GM19324 (cell line): ENCODE results near the gene SAMD8.
"Not testable (repeated sequence)": the region's sequence is repeated elsewhere in the genome, so short reads cannot be mapped to it uniquely, and the experiment has no call there.

Experiments used
- ATAC-seq: cut with Tn5 transposase; IDR thresholded peaks from one replicate; pipeline ENCODE4 v1.9.1; 2021; ENCODE audit warnings: mild to moderate bottlenecking, moderate library complexity; ENCODE audit not compliant: unreplicated experiment, low FRiP score

Gene SAMD8

DNA sequence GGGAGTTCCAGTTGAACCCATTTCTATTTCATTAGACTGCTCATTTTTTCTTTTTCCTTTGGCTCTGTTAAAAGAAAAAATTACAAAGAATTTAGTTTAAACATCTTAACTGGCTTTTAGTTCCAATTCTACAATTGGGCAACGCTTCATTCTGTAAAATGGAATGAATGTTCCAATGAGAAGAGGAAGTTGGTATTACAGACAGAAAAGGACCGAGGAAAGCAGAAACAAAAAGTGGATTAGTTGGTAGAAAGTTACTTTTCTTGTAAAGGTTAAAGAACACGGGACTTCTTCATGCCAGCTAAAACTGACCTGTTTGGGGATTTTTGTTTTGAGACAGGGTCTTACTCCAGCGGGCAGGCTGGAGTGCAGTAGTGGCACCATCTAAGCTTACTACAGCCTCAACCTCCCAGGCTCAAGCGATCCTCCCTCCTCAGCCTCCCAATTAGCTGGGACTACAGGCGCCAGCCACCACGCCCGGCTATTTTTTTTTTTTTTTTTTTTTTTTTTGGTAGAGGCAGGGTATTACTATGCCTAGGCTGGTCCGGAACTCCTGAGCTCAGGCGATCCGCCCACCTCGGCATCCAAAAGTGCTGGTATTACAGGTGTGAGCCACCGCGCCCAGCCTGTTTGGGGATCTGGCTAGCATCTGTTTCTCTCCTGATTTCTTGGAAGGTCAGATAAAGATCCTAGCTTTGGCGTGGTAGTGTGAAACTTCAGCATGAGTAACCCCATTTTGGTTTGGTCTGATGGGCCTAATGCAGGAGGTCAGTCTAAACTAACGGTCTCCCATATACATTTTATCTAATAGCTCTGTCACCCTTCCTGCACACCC lies 97.8 kb downstream of the SAMD8 start:
- no peak for ATAC-seq

DNA sequence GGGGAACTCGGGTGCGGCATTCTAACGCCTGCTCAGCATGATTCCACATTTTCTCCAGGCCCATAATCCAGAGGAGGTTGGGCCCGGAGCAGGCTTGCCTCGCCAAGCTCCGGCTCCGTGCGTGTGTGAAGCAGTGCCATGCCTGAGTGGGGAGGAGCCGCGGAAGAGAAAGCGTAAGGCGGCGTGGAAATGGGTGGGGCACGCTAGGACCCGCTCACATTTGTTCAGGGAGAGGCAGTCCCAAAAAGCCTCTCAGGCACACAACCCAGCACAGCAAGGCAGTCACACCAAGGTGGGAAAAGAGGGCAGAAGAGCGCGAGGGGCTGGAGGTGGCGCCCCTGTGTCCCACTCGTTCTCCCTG lies 98.4 kb downstream of the SAMD8 start:
- ATAC-seq = peak; percentile 53

DNA sequence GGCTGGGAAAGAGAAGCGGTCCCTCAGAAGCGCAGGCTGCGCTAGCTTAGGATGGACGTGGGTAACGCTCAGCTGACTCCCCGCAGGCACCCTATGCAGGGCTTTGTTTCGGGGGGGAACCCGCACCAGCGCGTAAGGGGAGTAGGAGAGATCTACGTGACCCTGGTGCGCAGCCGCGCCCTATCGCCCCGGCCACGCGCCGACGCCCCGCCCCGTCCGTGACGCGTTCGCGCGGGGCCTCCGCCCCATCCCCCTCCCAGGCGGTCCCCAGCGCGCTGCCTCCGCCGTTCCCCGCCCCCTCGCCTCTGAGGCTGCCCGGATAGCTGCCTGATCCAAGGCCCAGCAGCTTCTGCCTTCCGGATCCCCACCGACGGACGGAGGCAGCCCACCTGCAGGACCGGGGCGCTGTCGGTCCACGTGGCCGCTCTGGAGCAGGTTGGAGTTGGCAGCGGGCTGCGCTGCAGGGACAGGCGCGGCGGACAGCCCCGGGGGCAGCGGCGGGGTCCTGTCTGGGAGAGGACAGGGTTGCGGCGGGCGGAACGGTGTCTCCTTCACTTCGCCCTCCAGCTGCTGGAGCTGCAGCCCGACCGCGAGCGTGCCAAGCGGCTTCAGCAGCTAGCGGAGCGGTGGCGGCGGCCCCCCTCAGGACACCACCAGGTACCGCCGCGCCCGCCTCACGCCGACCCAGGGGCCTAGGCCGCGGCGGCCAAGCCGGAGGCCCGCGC lies 99.0 kb downstream of the SAMD8 start, which contains the start of gene VDAC2:
Gene VDAC2, plus strand, starts transcription at position 515 of the 725 bp plus-strand sequence. CDS start 363 bp downstream, outside the sequence.
- ATAC-seq = peak; percentile 93

DNA sequence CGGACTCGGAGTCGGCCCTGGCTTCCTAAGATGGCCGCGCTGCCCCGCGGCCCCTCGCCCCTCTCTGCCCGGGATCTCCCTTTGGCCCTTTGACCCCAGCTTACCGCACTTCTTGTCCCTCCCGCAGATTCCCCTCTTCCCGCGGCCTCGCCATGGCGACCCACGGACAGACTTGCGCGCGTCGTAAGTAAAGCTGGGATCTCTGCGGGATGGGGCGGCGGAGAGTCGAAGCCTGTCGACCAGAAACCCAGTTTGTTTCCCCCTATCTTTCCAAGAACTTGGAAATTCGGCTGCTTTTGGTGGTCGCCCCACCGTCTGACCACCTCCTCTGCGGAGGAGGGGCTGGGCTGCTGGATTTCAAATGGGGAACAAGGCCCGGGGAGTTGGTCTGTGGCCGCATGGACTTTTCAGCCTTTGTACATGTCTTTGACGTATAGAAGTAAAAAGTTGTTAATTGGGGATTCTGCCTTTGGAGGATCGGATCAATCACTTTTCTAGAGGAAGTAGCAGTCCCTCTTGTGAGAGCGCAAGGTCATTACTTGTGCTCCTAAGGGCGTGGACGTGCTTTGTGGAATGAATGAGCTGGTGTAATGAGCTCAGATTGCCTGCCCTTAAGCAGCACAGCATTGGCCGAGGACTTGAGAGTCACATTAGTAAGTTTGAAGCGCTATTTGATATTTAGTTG lies 99.7 kb downstream of the SAMD8 start:
- ATAC-seq = no peak

DNA sequence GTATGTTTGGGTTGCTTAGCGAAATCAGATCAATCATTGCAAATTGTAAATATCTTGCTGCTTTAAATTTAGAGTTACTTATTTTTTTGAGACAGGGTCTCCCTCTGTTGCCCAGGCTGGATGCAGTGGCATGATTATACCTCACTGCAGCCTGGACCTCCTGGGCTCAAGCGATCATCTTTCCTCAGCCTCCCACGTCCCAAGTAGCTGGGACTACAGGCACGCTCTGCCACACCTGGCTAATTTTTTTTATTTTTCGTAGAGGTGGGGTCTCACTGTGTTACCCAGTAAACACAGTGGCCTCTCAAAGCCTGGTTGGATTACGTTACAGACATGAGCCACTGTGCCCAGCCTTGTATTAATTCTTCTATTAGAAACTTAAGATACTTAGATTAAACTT lies 100.9 kb downstream of the SAMD8 start:
- no peak for ATAC-seq

DNA sequence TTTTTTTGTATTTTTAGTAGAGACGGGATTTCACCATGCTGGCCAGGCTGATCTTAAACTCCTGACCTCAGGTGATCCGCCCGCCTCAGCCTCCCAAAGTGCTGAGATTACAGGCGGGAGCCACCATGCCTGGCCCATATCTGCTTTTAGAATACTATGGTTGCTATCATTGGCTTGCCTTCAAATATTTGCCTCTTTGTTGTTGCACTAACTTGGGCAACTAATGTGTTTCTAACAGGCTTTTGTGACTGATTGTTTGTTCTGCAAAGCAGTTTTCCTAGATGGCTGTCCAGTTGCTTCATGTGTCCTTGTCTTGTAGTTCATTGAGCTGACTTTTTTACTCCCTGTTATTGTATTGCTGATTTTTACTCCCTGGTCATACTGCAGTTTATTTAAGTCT lies 108.8 kb downstream of the SAMD8 start:
- no peak for ATAC-seq

DNA sequence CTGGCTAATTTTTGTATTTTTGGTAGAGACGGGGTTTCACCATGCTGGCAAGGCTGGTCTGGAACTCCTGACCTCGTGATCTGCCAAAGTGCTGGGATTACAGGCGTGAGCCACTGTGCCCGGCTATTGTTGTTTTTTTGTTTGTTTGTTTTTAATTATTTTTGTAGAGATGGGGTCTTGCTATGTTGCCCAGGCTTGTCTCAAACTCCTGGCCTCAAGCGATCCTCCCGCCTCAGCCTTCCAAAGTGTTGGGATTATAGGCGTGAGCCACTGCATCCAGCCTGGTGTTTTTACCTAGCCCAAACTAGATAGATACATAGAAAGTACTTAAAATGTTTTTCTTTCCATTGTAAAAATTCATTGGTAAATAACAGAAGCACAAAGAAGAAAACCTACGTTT lies 110.0 kb downstream of the SAMD8 start:
- not testable (repeated sequence) for ATAC-seq

DNA sequence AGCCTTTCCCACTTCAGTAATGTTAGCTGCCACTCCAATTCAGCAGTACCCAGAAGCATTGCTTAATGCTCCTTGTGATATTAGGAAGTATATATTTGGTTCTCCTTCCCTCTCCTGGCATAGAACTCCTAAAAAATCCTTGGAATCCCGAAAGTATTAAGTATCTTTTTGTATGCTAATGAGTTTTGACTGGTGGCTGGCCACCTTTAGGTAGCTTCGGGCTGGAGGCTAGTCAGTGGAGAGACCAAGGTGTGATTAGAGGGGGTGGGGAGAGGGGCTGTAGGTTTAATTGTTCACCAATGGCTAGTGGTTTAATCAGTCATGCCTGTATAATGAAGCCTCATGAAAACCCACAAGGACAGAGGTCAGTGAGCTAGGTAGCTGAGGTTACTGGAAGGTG lies 112.1 kb downstream of the SAMD8 start:
- ATAC-seq = no peak

DNA sequence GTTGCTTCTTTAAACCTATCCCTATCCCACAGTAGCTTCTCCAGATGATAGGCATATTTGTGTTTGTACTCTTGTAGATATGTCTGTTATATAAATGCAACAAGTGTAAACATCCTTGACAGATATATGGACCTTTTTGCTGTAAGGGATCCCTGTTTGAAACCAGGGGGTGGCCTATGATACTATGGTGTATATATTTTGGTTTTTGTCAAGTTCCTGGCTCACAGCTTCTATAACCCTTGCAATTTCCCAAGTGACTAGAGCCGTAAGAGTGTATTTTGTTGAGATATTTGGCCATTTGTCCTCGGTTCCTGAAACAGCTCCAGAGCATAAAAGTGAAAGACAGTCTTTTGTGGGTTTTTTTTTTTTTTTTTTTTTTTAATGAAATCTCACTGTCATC lies 114.6 kb downstream of the SAMD8 start:
- ATAC-seq = no peak

DNA sequence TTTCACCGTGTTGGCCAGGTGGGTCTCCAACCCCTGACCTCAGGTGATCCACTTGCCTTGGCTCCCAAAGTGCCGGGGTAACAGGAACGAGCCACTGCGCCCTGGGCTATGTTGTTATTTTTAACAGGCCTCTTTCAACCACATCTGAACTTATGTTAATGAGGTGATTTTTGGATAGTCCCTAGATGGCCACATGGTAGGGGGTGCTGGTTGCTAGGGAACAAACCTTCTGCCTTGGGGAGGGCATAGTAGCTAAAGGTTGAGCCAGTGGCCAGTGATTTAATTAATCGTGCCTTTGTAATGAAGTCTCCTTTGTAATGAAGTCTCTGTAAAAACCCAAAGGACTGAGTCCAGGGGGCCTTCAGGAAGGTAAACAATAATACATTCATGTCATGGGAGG lies 115.2 kb downstream of the SAMD8 start:
- no peak for ATAC-seq

DNA sequence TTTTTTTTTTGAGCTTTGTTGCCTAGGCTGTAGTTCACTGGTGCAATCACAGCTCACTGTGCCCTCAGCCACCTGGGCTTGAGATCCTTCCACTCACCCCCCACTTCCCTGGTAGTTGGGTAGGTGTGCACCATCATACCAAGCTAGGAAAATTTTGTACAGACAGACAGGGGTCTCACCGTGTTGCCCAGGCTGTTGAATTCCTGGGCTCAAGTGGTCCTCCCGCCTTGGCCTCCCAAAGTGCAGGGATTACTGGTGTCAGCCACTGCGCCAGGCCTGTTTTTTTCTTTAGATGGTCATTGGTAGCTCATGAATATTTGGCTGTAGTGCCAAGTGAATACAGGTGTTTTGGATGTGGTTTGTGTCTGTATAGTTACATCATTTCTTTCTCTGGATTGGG lies 116.8 kb downstream of the SAMD8 start:
- ATAC-seq = no peak

DNA sequence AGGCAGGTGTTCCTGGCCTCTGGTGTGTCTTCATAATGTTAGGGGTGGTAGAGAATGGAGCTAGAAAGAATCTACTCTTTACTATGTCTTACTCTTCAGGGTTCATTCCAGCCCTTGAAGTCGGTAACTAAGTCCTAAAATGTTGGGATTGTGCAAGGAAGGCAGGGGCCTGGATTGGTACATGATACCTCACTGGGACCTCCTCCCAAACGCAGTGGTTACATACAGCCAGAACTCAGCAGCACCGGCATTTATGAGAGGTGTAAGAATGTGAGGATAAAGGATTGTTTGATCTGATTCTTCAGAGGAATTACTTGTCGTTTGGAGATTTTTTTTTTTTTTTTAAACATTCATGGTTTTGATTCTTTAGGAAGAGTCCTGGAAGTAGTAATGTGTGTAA lies 117.4 kb downstream of the SAMD8 start:
- ATAC-seq = no peak

DNA sequence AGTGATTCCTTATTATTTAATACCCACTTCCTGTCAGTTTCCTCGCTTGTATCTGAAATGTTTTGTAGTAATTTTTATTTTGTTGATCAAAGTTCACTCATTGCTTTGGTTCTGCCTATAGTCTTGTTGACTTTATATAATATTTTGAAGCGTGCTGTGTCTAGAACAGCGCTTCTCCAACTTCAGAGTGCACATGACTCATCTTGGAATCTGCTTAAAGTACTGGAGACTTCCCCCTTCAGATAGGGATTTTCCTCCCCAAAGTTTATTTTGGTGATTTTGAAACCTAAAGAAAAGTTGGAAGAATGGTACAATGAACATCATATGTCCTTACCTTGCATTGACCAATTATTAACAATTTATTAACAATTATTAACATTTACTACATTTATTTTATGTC lies 118.5 kb downstream of the SAMD8 start:
- ATAC-seq = no peak

DNA sequence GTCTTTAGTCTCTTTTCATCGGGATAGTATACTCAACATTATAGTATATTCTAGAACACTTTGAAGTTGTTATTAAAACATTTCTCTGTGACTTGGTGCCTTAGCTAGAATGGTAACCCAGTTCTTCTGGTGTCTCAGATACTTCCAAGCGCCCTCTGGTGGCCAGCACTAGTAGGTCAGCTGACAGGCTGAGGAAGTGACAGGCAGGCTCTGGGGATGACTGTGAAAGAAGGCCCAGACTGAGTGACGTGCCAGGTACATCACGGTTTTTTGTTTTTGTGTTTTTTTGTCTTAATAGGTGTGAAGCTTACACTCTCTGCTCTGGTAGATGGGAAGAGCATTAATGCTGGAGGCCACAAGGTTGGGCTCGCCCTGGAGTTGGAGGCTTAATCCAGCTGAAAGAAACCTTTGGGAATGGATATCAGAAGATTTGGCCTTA lies 119.2 kb downstream of the SAMD8 start:
- ATAC-seq = peak; percentile 29
